H1 (cell line): ENCODE results near the gene PI4K2A. TPM values are rescaled to one million over a fixed set of nuclear protein-coding genes. Genes with fewer than 3 reads are reported as not detected.

Experiments
- CTCF ChIA-PET: fragments of 300-600 bp; sonication (Branson Sonifier 250); formaldehyde crosslinking; loops from one replicate; lab custom pipeline; 2021; ENCODE audit not compliant: partially characterized antibody; lab: Charles Lee
- POLR2A ChIA-PET: fragments of 300-600 bp; sonication (Branson Sonifier 250); formaldehyde crosslinking; loops from one replicate; lab custom pipeline; 2021; ENCODE audit warnings: inconsistent platforms; ENCODE audit not compliant: partially characterized antibody; lab: Charles Lee
- DNase-seq, 2 experiments: peaks; one replicate each; pipeline versions ENCODE4 v3.0.0 to v3.0.0-alpha.2; 2010 to 2022; ENCODE audit warnings: low spot score in 2 of 2, low read depth in 1 of 2, mixed read lengths in 1 of 2
- FAIRE-seq: peaks from 2 replicates; lab custom pipeline; 2011; peaks lifted over from hg19 to GRCh38; lab: Jason Lieb, UNC
- H2AFZ ChIP-seq: 2 replicates; pipeline ENCODE4 v1.8.1; 2012; ENCODE audit warnings: low read length, inconsistent platforms
- H2AK5ac ChIP-seq: 2 replicates; pipeline ENCODE4 v1.6.1; 2013; ENCODE audit warnings: low read depth, low read length
- H2BK120ac ChIP-seq: replicated peaks from 2 replicates; pipeline ENCODE3; 2013; ENCODE audit warnings: low read depth, low read length, inconsistent platforms
- H2BK12ac ChIP-seq: 2 replicates; pipeline ENCODE4 v1.6.1; 2013; ENCODE audit warnings: low read depth, low read length
- H2BK15ac ChIP-seq: 2 replicates; pipeline ENCODE4 v1.6.1; 2013; ENCODE audit warnings: low read length
- H2BK20ac ChIP-seq: 2 replicates; pipeline ENCODE4 v1.6.1; 2013; ENCODE audit warnings: low read length
- H2BK5ac ChIP-seq: 2 replicates; pipeline ENCODE4 v1.6.1; 2013; ENCODE audit warnings: low read depth, low read length
- H3K14ac ChIP-seq: 2 replicates; pipeline ENCODE4 v1.6.1; 2013; ENCODE audit warnings: inconsistent platforms; ENCODE audit not compliant: insufficient read length
- H3K18ac ChIP-seq: 2 replicates; pipeline ENCODE4 v1.6.1; 2013; ENCODE audit warnings: low read length; ENCODE audit errors: extremely low read depth
- H3K23ac ChIP-seq: 2 replicates; pipeline ENCODE4 v1.6.1; 2013; ENCODE audit warnings: inconsistent platforms; ENCODE audit not compliant: insufficient read length
- H3K23me2 ChIP-seq: 2 replicates; pipeline ENCODE4 v1.6.1; 2013; ENCODE audit warnings: low read depth, low read length
- H3K27ac ChIP-seq: 2 replicates; pipeline ENCODE4 v1.6.1; 2011; ENCODE audit warnings: low read depth, low read length, inconsistent platforms
- H3K27me3 ChIP-seq, 4 experiments: replicated peaks in 1 of 4; 1 replicate in 1 of 4; 2 replicates in 3 of 4; pipeline versions ENCODE4 v1.6.1 to v1.8.1; 2011 to 2013; ENCODE audit warnings: low read length in 3 of 4, mild to moderate bottlenecking in 3 of 4, inconsistent platforms in 2 of 4, mixed read lengths in 2 of 4, moderate library complexity in 1 of 4; ENCODE audit not compliant: control insufficient read depth in 3 of 4, insufficient read depth in 3 of 4; ENCODE audit errors: extremely low read depth in 1 of 4
- H3K36me3 ChIP-seq, 4 experiments: 2 replicates each; pipeline versions ENCODE4 v1.6.1 to v1.8.1; 2011 to 2013; ENCODE audit warnings: mild to moderate bottlenecking in 4 of 4, low read length in 3 of 4, moderate library complexity in 2 of 4, control low read depth in 1 of 4, inconsistent platforms in 1 of 4; ENCODE audit not compliant: insufficient read depth in 4 of 4, control insufficient read depth in 2 of 4
- H3K4ac ChIP-seq: replicated peaks from 2 replicates; pipeline ENCODE3; 2013; ENCODE audit warnings: low read length, low read depth, mixed read lengths, inconsistent platforms; ENCODE audit not compliant: insufficient read length
- H3K4me1 ChIP-seq, 4 experiments: replicated peaks in 1 of 4; 1 replicate in 1 of 4; 2 replicates in 3 of 4; pipeline versions ENCODE4 v1.6.1 to v1.8.1; 2011 to 2013; ENCODE audit warnings: low read length in 3 of 4, inconsistent platforms in 2 of 4, mixed read lengths in 1 of 4; ENCODE audit not compliant: insufficient read depth in 4 of 4, control insufficient read depth in 3 of 4
- H3K4me2 ChIP-seq, 2 experiments: 2 replicates each; pipeline versions ENCODE4 v1.6.1 to v1.8.1; 2011 to 2013; ENCODE audit warnings: low read depth in 2 of 2, low read length in 2 of 2, control low read depth in 1 of 2, inconsistent platforms in 1 of 2, mild to moderate bottlenecking in 1 of 2; ENCODE audit not compliant: insufficient read depth in 1 of 2
- H3K4me3 ChIP-seq, 4 experiments: fragments of 200-600, 300-600 bp in 1 of 4; sonication (generic), shearing (Covaris generic), sonication (Bioruptor Twin) in 1 of 4; 2 replicates each; pipeline versions ENCODE4 v1.5.1 to v1.8.1; 2011 to 2016; ENCODE audit warnings: low read length in 4 of 4, low read depth in 3 of 4, control low read depth in 2 of 4, inconsistent platforms in 2 of 4, mild to moderate bottlenecking in 2 of 4, mixed read lengths in 1 of 4, moderate library complexity in 1 of 4; ENCODE audit not compliant: insufficient read depth in 2 of 4; ENCODE audit errors: extremely low read depth in 1 of 4
- H3K56ac ChIP-seq: replicated peaks from 2 replicates; pipeline ENCODE3; 2013; ENCODE audit warnings: low read depth, mild to moderate bottlenecking, mixed read lengths, low read length, inconsistent platforms; ENCODE audit not compliant: insufficient read length
- H3K79me1 ChIP-seq: 2 replicates; pipeline ENCODE4 v1.6.1; 2013; ENCODE audit warnings: low read depth, low read length, control low read depth
- H3K79me2 ChIP-seq, 2 experiments: 2 replicates each; pipeline versions ENCODE4 v1.6.1 to v1.8.1; 2012 to 2013; ENCODE audit warnings: low read length in 2 of 2, mild to moderate bottlenecking in 2 of 2, inconsistent platforms in 1 of 2; ENCODE audit not compliant: insufficient read depth in 2 of 2, control insufficient read depth in 1 of 2
- H3K9ac ChIP-seq, 4 experiments: replicated peaks in 1 of 4; 1 replicate in 1 of 4; 2 replicates in 3 of 4; pipeline versions ENCODE4 v1.6.1 to v1.8.1; 2011 to 2013; ENCODE audit warnings: low read depth in 3 of 4, low read length in 3 of 4, control low read depth in 2 of 4, mild to moderate bottlenecking in 2 of 4, moderate library complexity in 2 of 4, inconsistent platforms in 1 of 4; ENCODE audit errors: extremely low read depth in 1 of 4
- H3K9me3 ChIP-seq, 2 experiments: 2 replicates each; pipeline versions ENCODE4 v1.6.1 to v1.8.1; 2012 to 2013; ENCODE audit warnings: mild to moderate bottlenecking in 2 of 2, moderate library complexity in 2 of 2, control low read depth in 1 of 2, inconsistent platforms in 1 of 2, low read depth in 1 of 2, low read length in 1 of 2, mixed read lengths in 1 of 2; ENCODE audit not compliant: insufficient read depth in 2 of 2
- H4K20me1 ChIP-seq, 2 experiments: replicated peaks in 1 of 2; 2 replicates each; pipeline versions ENCODE3 to v1.8.1; 2011 to 2013; ENCODE audit warnings: inconsistent platforms in 2 of 2, low read length in 2 of 2, mild to moderate bottlenecking in 1 of 2; ENCODE audit not compliant: insufficient read depth in 2 of 2, control insufficient read depth in 1 of 2
- H4K5ac ChIP-seq: 2 replicates; pipeline ENCODE4 v1.6.1; 2013; ENCODE audit warnings: low read length, low read depth, mixed read lengths, inconsistent platforms; ENCODE audit not compliant: insufficient read length
- H4K8ac ChIP-seq: 2 replicates; pipeline ENCODE4 v1.8.0; 2013; ENCODE audit warnings: mild to moderate bottlenecking, moderate library complexity, low read length, inconsistent platforms; ENCODE audit not compliant: insufficient read depth; ENCODE audit errors: extremely low read depth
- H4K91ac ChIP-seq: replicated peaks from 2 replicates; pipeline ENCODE3; 2013; ENCODE audit warnings: low read length, mixed read lengths, inconsistent platforms; ENCODE audit not compliant: insufficient read length
- EZH2 ChIP-seq: fragments of 200-600 bp; sonication (generic); IDR thresholded peaks from 2 replicates; pipeline ENCODE4 v1.7.1; 2012; ENCODE audit warnings: low read depth, mild to moderate bottlenecking, moderate library complexity, low read length, inconsistent platforms; ENCODE audit not compliant: severe bottlenecking
- PHF8 ChIP-seq: fragments of 200-600 bp; sonication (generic); conservative IDR thresholded peaks from 2 replicates; pipeline ENCODE4 v1.7.1; 2012; ENCODE audit warnings: low read depth, mild to moderate bottlenecking, inconsistent platforms, low read length, moderate library complexity
- POLR2A ChIP-seq, 2 experiments: IDR thresholded peaks; 1 replicate in 1 of 2; 2 replicates in 1 of 2; pipeline ENCODE4 v1.6.1; 2011; ENCODE audit warnings: low read depth in 2 of 2, low read length in 2 of 2, mild to moderate bottlenecking in 2 of 2; ENCODE audit errors: control extremely low read depth in 1 of 2
- RAD21 ChIP-seq, 2 experiments: IDR thresholded peaks in 1 of 2; conservative IDR thresholded peaks in 1 of 2; 2 replicates each; pipeline ENCODE4 v1.6.1; 2011; ENCODE audit warnings: low read depth in 2 of 2, low read length in 2 of 2, improper control_type of control experiment in 1 of 2, inconsistent platforms in 1 of 2, mild to moderate bottlenecking in 1 of 2, moderate library complexity in 1 of 2
- RFX5 ChIP-seq: IDR thresholded peaks from 2 replicates; pipeline ENCODE4 v1.6.1; 2011; ENCODE audit warnings: low read depth, low read length, improper control_type of control experiment, borderline replicate concordance
- SIX5 ChIP-seq: IDR thresholded peaks from 2 replicates; pipeline ENCODE4 v1.6.1; 2011; ENCODE audit warnings: mild to moderate bottlenecking, low read depth, low read length
- SUZ12 ChIP-seq: fragments of 200-600 bp; sonication (generic); IDR thresholded peaks from 2 replicates; pipeline ENCODE4 v1.6.1; 2012; ENCODE audit warnings: mild to moderate bottlenecking, inconsistent platforms, low read length, moderate library complexity, mixed read lengths
- TAF7 ChIP-seq: optimal IDR thresholded peaks from 2 replicates; pipeline ENCODE3; 2011; ENCODE audit warnings: low read depth, mild to moderate bottlenecking, inconsistent platforms, low read length, moderate library complexity, borderline replicate concordance
- WGBS, 2 experiments: shearing (Covaris generic) in 1 of 2; methylation state at CpG; one replicate each; pipeline versions ENCODE4 v1.1.6 to v1.1.7; 2013 to 2015; ENCODE audit warnings: low lambda C conversion rate in 2 of 2, mixed read lengths in 2 of 2, inconsistent platforms in 1 of 2, low coverage in 1 of 2, missing lambda C conversion rate in 1 of 2; ENCODE audit not compliant: insufficient replicate concordance in 2 of 2, insufficient coverage in 1 of 2, insufficient read length in 1 of 2; ENCODE audit errors: extremely low coverage in 1 of 2, missing lambda C conversion rate in 1 of 2; 5-methylcytosine and 5-hydroxymethylcytosine counted together
- polyA plus RNA-seq, 7 experiments: library from polyadenylated mRNA; depleted of rRNA in 3 of 7; stranded (reverse) in 5 of 7; unstranded in 2 of 7; fragments of >200 nt in 5 of 7; fragments of 200-250 nt in 2 of 7; gene quantifications; 1 replicate in 5 of 7; 2 replicates in 1 of 7; 4 replicates in 1 of 7; pipeline versions ENCODE4 v1.2.1 to v1.2.3, GENCODE V29; 2011 to 2013; ENCODE audit warnings: missing spikeins in 2 of 7, mixed read lengths in 2 of 7
- total RNA-seq: library from RNA; stranded (reverse); fragmentation: NEBNext Ultra II Directional; extraction: Animal tissue kit (Norgen Biotek cat#: 25700); gene quantifications from 2 replicates; pipeline ENCODE4 v1.2.1, GENCODE V29; 2021

PI4K2A gene
- total and polyA plus RNA-seq, 2 of the 8 experiments (the other 6 are each of a cell fraction or from before 2014, with no cell fraction given): 20.7 to 21.9 TPM

DNA sequence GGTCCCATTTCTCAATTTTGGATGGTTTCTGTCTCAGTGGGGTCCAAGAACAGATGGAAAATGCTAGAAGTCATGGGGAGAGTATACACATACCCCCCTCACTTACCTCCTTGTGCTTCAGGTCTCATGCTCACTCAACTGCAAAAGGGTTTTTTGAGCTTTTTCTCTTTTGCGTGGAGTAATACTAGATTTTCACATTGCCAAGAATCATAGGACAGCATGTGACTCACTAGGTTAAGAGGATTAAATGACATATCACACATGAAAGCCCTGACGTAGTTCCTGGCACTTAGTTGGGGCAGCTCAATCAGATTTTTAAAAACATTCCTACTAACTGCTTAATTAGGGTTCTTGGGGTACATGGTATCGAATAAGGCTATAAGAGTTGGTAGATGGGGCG is 4.5 kb downstream of the PI4K2A start:
- 91% methylated on average over 4 of the region's 4 CpGs; no CpG with 5 or more reads in 1 of the 2 experiments for WGBS, 2 experiments
- Histone ChIP-seq H4K20me1 (peaks cover 0 to 10% of the 10 kb centered on the region in 2 experiments), H4K5ac (no peak overlapping the region), H3K4me3 (no peak overlapping the region), H3K9ac (no peak overlapping the region), H3K36me3 (peaks cover 0 to 14% (median 9%) of the 10 kb centered on the region in 4 experiments; a peak in 6 of 8 replicates), H3K79me2 (peaks cover 0 to 53% of the 10 kb centered on the region in 2 experiments; a peak in 2 of 4 replicates), H2BK15ac (no peak overlapping the region), H2BK12ac (no peak overlapping the region), H2BK20ac (no peak overlapping the region), H2AK5ac (no peak overlapping the region), H4K8ac (no peak overlapping the region), H3K23me2 (peaks cover 5% of the 10 kb centered on the region), H3K23ac (no peak overlapping the region), H2BK5ac (no peak overlapping the region), H3K4me1 (peaks cover 8 to 18% (median 11%) of the 10 kb centered on the region in 4 experiments; a peak in 6 of 7 replicates), H4K91ac (no peak overlapping the region), H3K9me3 (no peaks in the 10 kb centered on the region), H3K4ac (no peak overlapping the region), H3K56ac (no peak overlapping the region), H3K27me3 (no peaks in the 10 kb centered on the region), H2AFZ (no peak overlapping the region), H2BK120ac (no peak overlapping the region), H3K14ac (no peak overlapping the region), H3K79me1 (peaks cover 8% of the 10 kb centered on the region), H3K27ac (no peak overlapping the region), H3K4me2 (no peak overlapping the region), H3K18ac (no peak overlapping the region)
- DNase-seq: no peak
- ChIA-PET CTCF (interaction anchor here (1.3 kb wide), 1 partner anchor 30 kb away, joined by 3 read pairs; no protein-coding TSS in a partner anchor), POLR2A (interaction anchor here (0.6 kb wide), 1 partner anchor 9 kb away, joined by 3 read pairs; no protein-coding TSS in a partner anchor)
- no peak for TF ChIP-seq SUZ12
- TF ChIP-seq EZH2: no peak
- TF ChIP-seq TAF7: no peak
- no peak for TF ChIP-seq SIX5
- TF ChIP-seq RAD21 (IDR thresholded peaks at IDR 0.05 in 1 of 2, conservative IDR thresholded peaks at IDR 0.05 in 1 of 2; ENCODE audit: low read depth in 2 of 2, low read length in 2 of 2): no peak
- no peak for TF ChIP-seq RFX5
- TF ChIP-seq POLR2A (IDR thresholded peaks at IDR 0.05; ENCODE audit: control extremely low read depth in 1 of 2, low read depth in 2 of 2, low read length in 2 of 2): no peak
- no peak for TF ChIP-seq PHF8
- FAIRE-seq: no peak
